GM19238 (cell line): ENCODE data around the gene PNMA6E.

ENCODE experiments used
- DNase-seq: peaks from one replicate; pipeline ENCODE4 v3.0.0; 2011; ENCODE audit warnings: low spot score; ENCODE audit not compliant: insufficient read length

PNMA6E gene

DNA sequence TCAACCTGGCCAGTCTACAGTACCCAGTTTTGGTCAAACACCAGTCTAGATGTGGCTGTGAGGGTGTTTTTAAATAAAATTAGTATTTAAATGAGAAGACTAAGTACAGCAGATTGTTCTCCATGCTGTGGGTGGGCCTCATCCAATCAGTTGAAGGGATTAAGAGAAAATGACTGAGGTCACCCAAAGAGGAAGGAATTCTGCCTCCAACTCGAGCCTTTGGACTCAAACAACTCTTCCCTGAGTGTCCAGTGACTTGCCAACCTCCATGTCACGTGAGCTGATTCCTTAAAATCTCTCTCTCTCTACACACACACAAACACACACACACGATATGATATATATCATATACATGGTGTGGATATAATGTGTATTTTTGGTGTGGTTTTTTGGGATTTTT, 34.7 kb upstream of the PNMA6E start:
- no peak for DNase-seq

DNA sequence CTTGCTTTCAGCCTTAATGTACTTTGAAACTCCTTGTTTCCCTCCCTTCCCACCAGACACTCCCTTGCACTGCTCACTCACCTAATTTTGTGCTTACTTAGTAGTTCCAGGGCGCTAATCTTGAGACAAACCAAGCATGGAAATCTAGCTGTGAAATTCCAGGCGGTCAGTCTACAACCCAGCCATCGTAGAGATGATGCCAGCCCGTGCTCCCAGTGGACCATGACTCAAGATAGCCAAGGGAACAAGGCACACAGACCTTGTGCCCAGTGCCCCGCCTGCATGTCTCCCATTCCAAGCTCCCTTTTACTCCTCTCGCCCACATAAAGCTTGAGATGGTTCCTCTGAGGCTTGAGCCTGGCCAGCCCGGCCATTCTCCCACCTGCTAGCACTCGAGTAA, 33.7 kb upstream of the PNMA6E start:
- DNase-seq: no peak

DNA sequence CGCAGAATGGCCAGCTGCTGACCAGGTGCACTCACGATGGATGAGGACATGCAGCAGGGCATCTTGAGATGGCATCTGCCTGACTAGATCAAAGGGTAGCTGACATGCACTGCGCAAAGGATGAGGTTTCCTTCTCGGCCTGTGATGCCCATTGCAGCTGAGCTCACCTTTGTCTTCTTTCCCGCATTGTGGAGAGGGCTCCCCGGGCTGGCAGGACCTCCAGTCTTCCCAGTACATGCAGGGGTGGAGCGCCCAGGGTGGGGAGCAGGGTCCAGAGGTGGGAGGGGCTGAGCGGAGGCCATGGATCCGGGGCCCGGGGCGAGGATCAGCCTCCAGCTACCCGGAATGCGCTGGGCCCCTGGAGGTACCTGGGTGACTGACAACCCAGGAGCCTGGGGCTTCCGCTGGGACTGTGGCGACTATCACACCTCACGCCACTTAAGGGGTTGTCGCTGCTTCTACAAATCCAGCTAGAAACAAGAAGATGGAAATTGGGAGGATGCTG, 32.7 kb upstream of the PNMA6E start:
- no peak for DNase-seq

DNA sequence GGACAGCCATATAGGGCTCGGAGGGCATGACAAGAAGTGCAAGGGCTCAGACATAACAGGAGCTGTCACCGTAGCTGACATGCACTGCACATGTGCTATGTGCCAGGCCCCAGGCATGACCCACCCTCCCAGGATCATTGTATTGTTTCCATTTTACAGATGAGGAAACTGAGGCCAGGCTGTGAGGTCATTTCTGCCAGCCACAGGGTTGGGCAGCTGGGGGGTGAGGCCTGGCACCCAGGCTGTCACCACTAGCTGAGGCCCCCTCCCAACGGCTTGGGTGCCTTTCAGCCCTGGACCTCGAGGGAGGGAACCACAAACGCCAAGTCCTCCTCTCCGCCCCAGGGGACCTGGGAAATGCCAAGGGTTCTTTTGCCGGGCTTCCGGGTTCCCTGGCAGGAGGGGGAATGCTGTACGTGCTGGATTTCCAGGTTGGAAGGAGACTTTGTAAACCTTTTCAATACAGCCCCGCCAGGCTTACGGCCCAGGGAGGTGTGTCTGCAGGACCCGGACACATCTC, 32.1 kb upstream of the PNMA6E start:
- no peak for DNase-seq

DNA sequence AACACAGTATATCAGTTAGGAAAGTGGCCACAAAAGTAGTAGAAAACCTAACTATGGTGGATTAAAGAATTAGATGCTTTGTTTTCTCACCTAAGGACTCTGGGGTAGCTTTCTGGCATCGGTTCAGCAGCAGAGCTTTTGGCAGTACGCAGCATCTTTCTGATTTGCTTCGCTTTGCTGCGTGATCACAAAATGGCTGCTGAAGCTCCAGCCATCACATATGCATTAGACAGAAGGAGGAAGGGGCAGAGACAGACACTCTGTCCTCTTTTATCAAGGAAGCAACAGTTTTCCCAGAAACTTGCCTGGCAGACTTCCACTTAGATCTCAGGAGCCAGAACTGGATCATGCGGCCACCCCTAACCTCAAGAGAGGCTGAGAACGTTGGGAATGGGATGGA, 29.6 kb upstream of the PNMA6E start:
- DNase-seq: no peak

DNA sequence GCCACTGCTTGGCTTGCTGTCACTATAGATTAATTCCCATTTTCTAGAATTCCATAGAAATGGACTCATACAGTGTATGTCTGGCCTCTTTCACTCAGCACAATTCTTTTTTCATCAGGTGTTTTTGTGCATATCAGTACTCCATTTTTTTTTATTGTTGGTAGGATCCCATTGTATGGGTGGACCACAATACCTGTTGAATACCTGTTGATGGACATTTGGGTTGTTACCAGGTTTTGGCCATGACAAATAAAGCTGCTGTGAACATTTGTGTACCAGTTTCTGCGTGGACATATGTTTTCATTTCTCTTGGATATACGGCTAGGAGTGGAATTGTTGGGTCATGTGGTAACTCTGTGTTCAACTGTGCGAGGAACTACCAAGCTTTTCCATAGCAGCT, 25.1 kb upstream of the PNMA6E start:
- no peak for DNase-seq

DNA sequence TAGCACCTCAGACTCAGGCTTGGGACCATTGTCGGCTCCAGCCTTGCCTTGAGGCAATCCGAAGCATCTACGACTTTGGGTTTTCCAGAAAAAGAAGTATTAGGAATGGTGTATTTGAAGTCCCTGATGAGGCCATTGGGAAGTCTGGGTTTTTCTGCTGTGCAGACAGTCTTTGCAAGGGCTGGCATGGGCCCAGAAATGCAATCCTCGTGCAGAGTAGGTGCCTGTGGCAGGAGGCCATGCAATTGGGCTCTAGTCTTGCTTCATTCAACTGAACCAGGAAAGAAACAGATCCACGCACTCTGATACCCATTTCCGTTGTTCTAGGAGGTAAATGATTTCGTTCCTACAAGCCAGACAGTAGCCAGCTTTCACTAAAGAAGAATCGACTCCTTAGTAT, 22.5 kb upstream of the PNMA6E start:
- no peak for DNase-seq

DNA sequence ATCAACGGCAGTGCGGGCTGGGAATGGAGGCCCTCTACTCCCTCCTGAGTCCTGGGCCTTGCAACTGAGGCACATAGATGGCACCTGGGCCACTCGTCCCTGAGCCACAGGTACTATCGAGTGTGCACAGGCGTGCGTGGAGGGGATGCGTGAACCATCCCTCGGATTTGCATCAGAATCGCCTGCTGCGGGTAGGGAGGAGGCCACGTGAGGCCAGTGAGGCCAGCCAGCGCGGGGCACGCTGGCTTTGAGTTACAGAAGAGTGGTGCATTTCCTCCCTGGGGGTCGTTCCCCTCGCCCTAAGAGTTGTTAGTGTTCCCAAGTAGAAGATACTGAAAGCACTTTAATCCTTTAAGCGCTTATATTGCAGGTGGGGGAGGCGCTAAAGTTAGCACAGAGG, 20.7 kb upstream of the PNMA6E start:
- no peak for DNase-seq

DNA sequence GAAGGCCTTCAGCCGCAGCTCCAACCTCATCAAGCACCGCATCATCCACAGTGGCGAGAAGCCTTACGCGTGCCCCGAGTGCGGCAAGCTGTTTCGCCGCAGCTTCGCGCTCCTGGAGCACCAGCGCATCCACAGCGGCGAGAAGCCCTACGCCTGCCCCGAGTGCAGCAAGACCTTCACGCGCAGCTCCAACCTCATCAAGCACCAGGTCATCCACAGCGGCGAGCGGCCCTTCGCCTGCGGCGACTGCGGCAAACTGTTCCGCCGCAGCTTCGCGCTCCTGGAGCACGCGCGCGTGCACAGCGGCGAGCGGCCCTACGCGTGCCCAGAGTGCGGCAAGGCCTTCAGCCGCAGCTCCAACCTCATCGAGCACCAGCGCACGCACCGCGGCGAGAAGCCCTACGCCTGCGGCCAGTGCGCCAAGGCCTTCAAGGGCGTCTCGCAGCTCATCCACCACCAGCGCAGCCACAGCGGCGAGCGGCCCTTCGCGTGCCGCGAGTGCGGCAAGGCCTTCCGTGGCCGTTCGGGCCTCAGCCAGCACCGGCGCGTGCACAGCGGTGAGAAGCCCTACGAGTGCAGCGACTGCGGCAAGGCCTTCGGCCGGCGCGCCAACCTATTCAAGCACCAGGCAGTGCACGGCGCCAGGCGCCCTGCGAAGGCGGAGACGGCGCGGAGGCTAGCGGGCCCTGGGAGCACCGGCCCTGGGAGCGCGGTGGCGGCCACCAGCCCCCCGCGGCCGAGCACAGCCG, 19.9 kb upstream of the PNMA6E start:
- DNase-seq: no peak

DNA sequence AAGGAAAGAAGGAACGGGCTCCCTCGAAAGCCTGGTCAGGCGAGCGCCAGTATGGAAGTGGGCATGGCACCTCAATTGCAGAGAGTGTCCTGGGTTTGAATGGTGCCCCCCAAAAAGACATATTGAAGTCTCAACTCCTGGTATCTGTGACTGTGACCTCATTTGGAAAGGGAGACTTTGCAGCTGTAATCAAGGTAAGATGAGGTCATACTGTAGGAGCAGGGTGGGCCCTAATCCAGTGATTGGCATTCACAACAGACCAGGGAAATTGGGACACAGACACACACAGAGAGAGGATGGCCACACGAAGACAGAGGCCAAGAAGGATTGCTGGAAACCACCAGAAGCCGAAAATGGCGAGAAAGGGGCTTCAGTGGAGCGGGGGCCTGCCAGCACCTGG, 16.5 kb upstream of the PNMA6E start:
- DNase-seq: no peak

DNA sequence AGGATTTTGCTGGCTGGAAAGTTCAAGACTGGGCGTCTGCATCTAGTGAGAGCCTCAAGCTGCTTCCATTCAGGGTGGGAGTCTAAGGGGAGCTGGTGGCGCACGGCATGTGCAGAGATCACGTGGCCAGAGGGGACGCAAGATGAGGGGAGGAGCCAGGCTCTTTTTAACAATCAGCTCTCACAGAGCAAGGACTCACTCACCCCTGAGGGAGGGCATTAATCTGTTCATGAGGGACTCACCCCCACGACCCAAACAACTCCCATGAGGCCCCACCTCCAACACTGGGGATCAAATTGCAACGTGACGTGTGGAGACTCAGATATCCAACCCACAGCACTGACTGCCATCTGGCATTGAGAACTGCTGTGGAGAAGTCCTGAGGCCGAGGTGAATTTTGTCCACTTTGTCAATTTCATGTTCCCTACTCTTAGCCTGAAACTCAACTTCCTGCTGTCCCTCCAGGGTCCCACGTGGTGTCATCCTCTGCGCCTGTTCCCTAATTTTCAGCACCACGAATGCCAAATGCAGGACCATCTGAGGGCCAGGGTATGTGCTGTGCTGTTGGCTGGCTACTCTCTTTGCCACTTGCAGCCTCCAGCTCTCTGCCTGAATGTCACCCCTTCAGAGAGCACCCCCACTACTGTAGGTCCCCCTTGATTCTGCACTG, 15.8 kb upstream of the PNMA6E start:
- no peak for DNase-seq

DNA sequence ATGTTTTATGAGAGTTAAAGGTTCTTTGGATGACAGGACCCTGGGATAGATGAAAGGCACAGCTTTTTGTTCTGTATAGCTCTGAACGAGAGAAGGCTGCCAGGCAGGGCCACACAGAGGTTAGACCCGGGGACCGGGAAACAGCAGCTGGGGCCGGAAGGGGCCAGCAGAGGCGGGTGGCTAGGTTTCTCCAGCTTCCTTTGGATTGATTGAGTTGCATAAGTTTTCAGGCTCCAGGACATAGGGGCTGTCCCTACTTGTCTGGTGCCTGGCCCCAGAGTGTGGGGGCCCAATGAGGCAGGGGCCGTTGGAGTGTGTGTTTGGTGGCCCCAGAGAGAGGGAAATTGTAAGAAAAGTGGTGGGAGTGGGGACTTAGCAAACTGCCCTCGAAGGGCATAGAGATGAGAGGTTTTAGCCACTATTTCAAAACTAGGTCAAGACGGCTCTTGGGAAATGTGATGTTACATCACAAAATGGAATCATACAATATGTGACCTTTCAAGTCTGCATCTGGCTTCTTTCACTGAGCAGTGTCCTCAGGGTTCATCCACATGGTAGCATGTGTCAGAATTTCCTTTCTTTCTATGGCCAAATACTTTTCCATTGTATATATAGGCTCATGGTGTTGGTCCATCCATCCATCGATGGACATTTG, 13.8 kb upstream of the PNMA6E start:
- DNase-seq: no peak

DNA sequence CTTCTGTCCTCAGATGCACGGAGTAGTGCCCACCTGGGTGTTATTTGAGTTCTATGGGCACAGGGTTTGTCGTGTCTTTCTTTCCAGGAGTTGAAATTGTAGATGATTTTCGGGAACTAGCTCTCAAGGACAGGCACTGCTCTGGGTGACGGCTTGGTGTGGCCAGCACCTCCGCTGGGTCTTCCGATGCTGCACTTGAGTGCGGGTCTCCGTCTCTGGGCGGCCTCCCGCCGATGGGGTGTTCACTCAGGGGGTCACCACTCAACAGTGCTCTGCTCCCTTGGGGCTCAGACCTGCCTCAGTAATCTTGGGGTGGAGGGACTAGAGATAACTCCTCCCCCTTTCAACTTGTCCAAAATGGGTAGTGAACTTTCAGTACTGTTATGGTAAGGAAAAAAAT, 12.6 kb upstream of the PNMA6E start:
- no peak for DNase-seq

DNA sequence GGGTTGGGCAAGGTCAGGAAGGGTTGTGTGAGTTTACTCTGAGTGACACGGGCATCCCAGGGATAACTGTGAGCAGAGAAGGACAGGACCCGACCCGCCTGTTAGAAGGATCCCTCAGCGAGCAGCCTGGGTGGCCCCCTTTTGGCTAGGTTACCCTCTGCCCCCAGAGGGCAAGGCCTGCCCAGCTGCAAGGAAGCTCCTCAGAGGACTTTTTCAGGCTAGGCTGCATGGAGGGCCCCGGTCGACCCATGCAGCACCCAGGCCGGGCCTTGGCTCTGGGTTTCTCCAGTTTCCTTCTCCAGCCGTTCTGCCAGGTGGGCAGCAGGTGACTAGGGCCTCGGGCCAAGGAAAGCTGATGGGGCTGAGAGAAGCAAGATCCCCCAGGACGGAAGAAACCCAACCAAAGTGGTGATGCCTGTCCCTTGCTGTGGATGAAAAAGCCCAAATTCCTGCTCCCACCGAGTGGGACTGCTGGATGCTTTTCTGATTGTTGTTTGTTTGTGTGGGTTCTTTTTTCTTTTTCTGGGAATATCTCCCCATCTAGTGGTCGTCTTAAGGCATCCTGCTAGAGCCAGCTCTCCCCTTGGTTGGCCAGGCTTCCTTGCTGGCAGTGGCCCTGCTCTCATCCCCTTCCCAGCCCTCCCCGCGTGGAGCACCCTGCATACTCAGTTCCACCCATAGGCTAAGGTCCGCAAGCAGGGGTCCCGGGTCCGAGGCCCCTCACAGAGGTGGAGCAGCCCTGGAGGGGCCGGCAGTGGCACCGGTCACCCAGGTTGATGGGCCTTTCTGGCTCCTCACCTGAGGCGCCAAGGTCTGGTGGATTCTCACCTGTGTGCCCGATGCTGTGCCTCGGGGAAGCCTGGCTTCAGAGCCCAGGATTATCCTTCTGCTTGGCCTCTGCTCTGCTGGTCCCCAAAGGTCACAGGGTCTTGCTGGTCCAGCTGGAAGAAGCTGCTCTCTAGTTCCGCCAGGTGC, 11.9 kb upstream of the PNMA6E start:
- DNase-seq: no peak

DNA sequence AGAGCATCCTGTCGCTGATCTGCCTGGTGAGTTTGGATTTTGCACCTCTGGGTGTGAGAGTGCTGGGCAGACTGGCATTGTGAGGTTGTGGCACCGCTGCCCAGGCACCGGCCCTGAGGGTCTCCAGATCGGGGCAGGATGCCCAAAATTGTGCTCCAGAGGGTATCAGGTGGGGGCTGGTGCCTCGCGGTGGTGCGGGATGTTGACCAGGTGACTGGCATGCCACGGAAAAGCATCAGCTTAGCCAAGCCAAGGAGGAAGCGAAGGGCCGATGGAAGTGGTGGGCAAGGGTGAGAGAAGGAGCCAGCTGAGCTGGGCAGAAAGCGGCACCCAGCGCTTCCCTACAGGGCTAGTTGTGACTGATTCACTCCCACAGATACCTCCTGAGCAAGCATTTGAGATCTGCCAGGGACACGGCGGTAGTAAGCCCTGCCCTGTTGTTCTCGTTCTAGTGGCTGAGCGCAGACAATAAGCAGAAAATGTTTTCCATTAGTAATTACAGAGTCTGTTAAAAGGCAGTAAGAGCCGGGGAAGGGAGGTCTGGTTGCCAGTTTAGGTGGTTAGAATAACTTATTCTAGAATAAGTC, 10.9 kb upstream of the PNMA6E start:
- no peak for DNase-seq

DNA sequence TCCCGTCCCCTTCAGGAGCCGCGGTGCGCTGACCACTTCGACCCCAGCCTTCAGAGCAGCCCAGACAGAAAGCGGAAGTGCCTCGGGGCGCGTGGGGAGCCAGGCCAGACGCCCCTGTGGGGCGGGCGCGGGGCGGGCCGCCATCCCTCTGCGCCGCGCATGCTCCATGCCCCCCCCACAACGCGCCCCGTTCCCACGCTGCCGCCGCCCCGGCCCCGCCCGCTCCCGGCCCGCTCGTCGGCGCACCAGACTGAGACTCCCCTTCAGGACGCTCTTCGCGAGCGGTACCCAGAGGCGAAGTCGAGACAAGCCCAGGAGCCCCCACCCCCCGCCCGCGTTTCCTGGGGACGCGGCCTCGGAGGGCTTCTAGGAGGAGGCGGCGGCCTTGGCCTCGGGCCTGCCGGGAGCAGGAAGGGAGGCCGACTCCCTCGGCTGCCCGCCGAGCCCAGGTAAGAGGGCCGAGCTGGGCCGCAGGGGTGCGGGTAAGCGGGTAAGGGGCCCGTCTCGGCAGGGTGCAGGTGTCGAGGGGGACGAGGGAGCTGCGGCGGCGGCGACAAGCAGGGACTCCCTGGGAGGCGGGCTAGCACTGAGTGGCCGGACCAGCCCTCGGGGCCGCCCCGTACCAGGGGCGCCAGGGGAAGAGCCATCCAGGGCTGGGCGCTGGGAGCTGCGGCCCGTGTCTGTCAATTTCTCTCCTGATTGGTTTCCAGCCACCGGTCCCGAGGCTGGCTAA, 10.3 kb upstream of the PNMA6E start, which contains the start of gene ZFP92:
TSS of gene ZFP92 (plus strand) at position 218 of the 733 bp plus-strand sequence. CDS start 6,851 bp downstream, outside the sequence.
- peak; percentile 44 for DNase-seq

DNA sequence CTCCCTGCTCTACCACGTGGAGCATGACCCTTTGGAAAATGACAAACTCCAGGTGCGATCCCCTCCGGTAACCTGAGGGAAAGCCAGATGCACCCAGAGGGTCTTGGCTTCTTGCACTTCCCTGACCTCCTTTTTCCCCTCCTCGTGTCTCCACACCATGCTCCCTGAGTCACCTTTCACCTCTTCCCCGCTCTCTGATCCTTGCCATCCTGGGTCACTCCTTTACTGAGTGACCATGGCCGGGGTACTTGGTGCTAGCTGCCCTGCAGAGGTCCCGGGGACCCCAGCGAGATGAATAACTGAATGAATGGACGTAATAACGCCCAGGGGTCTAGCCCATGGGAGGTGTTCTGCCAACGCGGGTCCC, 9.7 kb upstream of the PNMA6E start:
- DNase-seq: no peak

DNA sequence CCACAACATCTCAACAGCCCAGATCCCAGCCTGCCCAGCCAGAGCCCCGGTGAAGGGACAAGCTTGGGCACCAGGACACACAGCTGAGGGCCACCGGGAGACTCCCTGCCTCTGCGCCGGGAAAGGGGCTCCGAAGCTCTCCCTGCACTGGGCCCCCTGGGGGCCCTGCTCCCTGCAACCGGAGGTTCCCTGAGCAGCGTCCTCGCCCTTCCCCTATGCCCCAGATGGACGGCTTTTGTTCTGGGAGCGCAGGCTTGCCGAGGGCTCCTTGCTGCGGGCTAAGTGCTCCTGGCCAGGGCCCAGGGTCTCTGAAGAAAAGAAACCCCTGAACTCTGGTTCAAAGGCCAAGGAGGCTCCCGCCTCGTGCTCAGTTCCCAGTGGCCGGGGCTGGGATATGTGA, 9.2 kb upstream of the PNMA6E start:
- DNase-seq: no peak

DNA sequence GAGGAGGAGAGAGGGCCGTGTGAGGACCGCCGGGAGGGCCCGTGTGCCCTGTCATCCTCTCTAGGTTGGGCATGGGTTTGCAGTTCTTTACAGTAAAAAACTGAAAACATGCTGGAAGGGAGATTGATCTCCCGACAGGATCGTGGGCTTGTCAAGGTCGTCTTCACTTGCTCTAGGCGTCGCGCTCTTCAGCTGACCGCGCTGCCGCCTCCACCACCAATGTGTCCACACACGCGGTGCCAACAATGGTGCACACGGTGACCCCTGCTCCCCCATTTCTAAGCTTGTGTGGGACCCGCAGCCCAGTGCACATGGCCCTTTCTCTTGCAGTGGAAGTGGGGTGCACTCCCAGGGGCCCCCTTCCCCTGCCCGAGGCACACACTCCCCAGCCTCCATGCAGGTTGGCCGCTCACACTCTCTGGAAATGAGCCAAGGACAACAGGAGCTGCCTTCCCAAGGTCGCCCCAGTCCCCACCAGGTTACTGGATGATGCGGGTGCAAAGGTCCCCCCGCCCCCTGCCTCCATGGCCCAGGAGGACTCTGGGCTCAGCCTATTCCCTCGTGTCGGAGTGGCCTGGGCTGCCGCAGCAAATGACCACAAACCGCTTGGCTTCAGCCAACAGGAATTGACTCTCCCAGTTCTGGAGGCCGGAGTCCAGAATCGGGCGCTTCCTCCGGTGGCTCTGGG, 8.4 kb upstream of the PNMA6E start:
- no peak for DNase-seq
